Body of pancreas (tissue), 4 donors: ENCODE results near the gene GATA1.

Experiments
- POLR2A ChIP-seq, 3 donors: fragments of 450-650 bp; IDR thresholded peaks; one replicate each; pipeline ENCODE4 v1.6.1; 2016; ENCODE audit warnings: antibody characterized with exemption in 3 of 3, mild to moderate bottlenecking in 2 of 3
- TF ChIP-seq, protein P1 (sequence below), 7 experiments: fragments of 450-650 bp in 4 of 7; fragments of 200-600 bp in 3 of 7; sonication (generic) in 3 of 7; IDR thresholded peaks; one replicate each; pipeline ENCODE4 v1.5.1; 2016 to 2019; ENCODE audit warnings: antibody characterized with exemption in 7 of 7

DNA sequence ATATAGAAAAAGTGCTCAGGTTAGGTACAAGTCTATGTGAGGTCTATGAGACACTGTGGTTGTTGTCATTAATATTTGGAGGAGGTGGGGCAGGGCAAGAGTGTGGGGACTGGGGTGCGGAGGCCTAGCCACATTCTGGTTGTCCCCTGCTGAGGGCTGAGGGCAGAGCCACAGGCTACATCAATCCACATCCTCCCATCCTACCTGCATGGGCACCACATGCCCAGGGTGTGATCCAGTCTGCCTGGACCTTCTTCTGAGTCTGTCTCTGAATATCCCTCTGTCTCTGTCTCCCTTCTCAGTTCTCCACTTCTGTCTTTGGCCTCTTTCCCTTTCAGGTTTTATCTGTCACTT is 1.2 kb upstream of the GATA1 start:
- no peak for TF ChIP-seq POLR2A (IDR thresholded peaks at IDR 0.05)
- TF ChIP-seq, protein P1, sequence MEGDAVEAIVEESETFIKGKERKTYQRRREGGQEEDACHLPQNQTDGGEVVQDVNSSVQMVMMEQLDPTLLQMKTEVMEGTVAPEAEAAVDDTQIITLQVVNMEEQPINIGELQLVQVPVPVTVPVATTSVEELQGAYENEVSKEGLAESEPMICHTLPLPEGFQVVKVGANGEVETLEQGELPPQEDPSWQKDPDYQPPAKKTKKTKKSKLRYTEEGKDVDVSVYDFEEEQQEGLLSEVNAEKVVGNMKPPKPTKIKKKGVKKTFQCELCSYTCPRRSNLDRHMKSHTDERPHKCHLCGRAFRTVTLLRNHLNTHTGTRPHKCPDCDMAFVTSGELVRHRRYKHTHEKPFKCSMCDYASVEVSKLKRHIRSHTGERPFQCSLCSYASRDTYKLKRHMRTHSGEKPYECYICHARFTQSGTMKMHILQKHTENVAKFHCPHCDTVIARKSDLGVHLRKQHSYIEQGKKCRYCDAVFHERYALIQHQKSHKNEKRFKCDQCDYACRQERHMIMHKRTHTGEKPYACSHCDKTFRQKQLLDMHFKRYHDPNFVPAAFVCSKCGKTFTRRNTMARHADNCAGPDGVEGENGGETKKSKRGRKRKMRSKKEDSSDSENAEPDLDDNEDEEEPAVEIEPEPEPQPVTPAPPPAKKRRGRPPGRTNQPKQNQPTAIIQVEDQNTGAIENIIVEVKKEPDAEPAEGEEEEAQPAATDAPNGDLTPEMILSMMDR (IDR thresholded peaks at IDR 0.05), result no peak
